ENCODE data around the gene OPN3. TPM values are rescaled to one million over a fixed set of nuclear protein-coding genes. Genes with fewer than 3 reads are reported as not detected.

OPN3 gene
- total RNA-seq, 1 experiment from 2014 or later = 10.0 TPM

DNA sequence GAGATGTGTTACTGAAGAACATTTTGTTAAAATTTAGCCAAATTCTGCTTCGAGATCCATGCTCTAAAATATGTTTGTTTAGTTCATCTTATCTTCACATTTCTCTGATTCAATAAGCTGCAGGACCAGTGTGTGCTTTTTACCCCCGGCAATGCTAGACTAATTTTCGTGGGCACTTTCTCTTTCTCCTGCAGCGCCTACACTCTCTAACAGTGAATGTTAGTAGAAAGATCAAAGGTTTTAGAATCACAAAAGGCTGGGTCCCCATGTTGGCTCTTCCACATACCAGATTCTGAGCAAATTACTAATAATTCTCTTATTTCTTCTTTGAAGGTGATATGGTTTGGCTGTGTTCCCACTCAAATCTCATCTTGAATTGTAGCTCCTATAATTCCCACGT lies 8.5 kb downstream of the OPN3 start:
- no peak overlapping the region for H3K27ac ChIP-seq (ENCODE audit: insufficient read length, low read depth, low read length)
- no peak overlapping the region for H3T11ph ChIP-seq (ENCODE audit: low read length)
- Mint-ChIP-seq H3K27ac (0 out of 7 replicates have a peak overlapping the region, but pooled peaks have one; percentile 2 to 23 (median 9)), H3K36me3 (ENCODE audit: insufficient read depth in 1 of 3, low read depth in 3 of 3) (peaks cover 21 to 31% (median 29%) of the 10 kb centered on the region in 3 experiments; a peak in 6 of 7 replicates), H3K27me3 (ENCODE audit: low read depth) (no peaks in the 10 kb centered on the region), H3K4me1 (peaks cover 18 to 22% of the 10 kb centered on the region in 2 experiments), H3K4me3 (no peak overlapping the region), H3K9me3 (no peaks in the 10 kb centered on the region)
- H3K9me3 ChIP-seq (ENCODE audit: control insufficient read depth, low read depth, low read length) = no peaks in the 10 kb centered on the region
- no peak overlapping the region for H2AFZ ChIP-seq (ENCODE audit: low read length)
- no peaks in the 10 kb centered on the region for H3K27me3 ChIP-seq (ENCODE audit: insufficient read depth, low read length)
- no peak overlapping the region for H3K23ac ChIP-seq (ENCODE audit: insufficient read length, low read depth, low read length)
- H3K23me2 ChIP-seq (ENCODE audit: insufficient read length, low read depth, low read length, poor library complexity, severe bottlenecking) = no peaks in the 10 kb centered on the region
- no peak overlapping the region for H3K4ac ChIP-seq (ENCODE audit: low read depth, low read length)
- no peak overlapping the region for H2BK12ac ChIP-seq (ENCODE audit: insufficient read length, low read depth, low read length)
- H3K79me2 ChIP-seq (ENCODE audit: insufficient read depth, low read length) = peaks cover 5% of the 10 kb centered on the region; the same call in 1 of the 2 replicates
- no peak for DNase-seq
- no peak overlapping the region for H3K14ac ChIP-seq (ENCODE audit: insufficient read depth, low read length)
- no peak overlapping the region for H4K8ac ChIP-seq (replicated peaks; ENCODE audit: insufficient read length, low read depth, low read length)
- no CpG with 5 or more reads among the region's 5 CpGs for WGBS (ENCODE audit: extremely low coverage, insufficient read length, low lambda C conversion rate)
- H4K5ac ChIP-seq (ENCODE audit: insufficient read length, low read depth, low read length) = no peak overlapping the region
- H4K20me1 ChIP-seq (ENCODE audit: control insufficient read depth, insufficient read depth, insufficient read length) = no peaks in the 10 kb centered on the region
- TF ChIP-seq, protein P1, sequence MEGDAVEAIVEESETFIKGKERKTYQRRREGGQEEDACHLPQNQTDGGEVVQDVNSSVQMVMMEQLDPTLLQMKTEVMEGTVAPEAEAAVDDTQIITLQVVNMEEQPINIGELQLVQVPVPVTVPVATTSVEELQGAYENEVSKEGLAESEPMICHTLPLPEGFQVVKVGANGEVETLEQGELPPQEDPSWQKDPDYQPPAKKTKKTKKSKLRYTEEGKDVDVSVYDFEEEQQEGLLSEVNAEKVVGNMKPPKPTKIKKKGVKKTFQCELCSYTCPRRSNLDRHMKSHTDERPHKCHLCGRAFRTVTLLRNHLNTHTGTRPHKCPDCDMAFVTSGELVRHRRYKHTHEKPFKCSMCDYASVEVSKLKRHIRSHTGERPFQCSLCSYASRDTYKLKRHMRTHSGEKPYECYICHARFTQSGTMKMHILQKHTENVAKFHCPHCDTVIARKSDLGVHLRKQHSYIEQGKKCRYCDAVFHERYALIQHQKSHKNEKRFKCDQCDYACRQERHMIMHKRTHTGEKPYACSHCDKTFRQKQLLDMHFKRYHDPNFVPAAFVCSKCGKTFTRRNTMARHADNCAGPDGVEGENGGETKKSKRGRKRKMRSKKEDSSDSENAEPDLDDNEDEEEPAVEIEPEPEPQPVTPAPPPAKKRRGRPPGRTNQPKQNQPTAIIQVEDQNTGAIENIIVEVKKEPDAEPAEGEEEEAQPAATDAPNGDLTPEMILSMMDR (conservative IDR thresholded peaks at IDR 0.05) = no peak
- H3K56ac ChIP-seq (ENCODE audit: insufficient read length, low read depth, low read length) = no peak overlapping the region
- no peak overlapping the region for H2AK5ac ChIP-seq (ENCODE audit: insufficient read length, low read length)
- no peak overlapping the region for H2BK120ac ChIP-seq (ENCODE audit: low read depth, low read length, poor library complexity, severe bottlenecking)
- H4K91ac ChIP-seq (ENCODE audit: insufficient read length, low read depth, low read length) = no peak overlapping the region
- H3K9ac ChIP-seq (ENCODE audit: extremely low read depth, insufficient read length, low read length) = no peak overlapping the region
- no peak overlapping the region for H3K4me2 ChIP-seq (ENCODE audit: insufficient read depth, insufficient read length, low read length)
- H2BK20ac ChIP-seq (ENCODE audit: low read depth, low read length, poor library complexity, severe bottlenecking) = no peak overlapping the region
- H3K18ac ChIP-seq (ENCODE audit: insufficient read length, low read depth, low read length) = no peak overlapping the region
- no peak overlapping the region for H2BK15ac ChIP-seq (ENCODE audit: low read depth, low read length)
- no peaks in the 10 kb centered on the region; the same call in 1 of the 2 replicates for H3K4me1 ChIP-seq (ENCODE audit: insufficient read depth, low read length)
- no peaks in the 10 kb centered on the region for H3K79me1 ChIP-seq (ENCODE audit: insufficient read depth, low read depth, low read length, poor library complexity, severe bottlenecking)
- H2BK5ac ChIP-seq (ENCODE audit: insufficient read length, low read length) = no peak overlapping the region

Data from H9 (cell line).